ENCODE results near the gene MLANA. TPM values are rescaled to one million over a fixed set of nuclear protein-coding genes. Genes with fewer than 3 reads are reported as not detected.

MLANA gene
- polyA plus RNA-seq, 3 donors, result not detected

DNA sequence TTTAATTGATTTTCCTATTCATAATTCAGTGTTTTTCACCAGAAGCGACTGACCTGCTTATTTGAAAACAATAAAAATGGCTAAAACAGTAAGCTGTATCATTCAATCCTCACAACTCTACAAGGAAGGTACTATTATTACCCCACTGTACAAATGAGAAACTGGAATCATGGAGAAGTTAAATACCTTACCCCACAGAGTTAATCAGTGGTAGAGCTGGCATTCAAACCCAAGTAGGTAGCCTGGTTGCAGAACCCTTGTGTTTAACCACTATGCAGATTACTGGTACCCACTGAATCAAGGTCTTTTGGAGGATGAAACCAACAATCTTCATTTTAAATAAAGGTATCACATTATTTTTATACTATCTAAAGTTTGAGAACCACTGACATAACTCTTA lies 59.6 kb downstream of the MLANA start:
- no CpG with 5 or more reads among the region's 1 CpG for WGBS (ENCODE audit: insufficient coverage)
- peaks cover 7 to 8% of the 10 kb centered on the region in 2 donors for H3K36me3 Mint-ChIP-seq
- Histone ChIP-seq H3K4me1 (ENCODE audit: control insufficient read depth in 1 of 2, insufficient read depth in 2 of 2, low read length in 2 of 2) (peaks cover 4 to 9% of the 10 kb centered on the region in 2 donors), H3K36me3 (replicated peaks in 1 of 2; ENCODE audit: control insufficient read depth in 1 of 2, insufficient read depth in 2 of 2, low read length in 2 of 2) (peaks cover 9 to 11% of the 10 kb centered on the region in 2 donors), H4K20me1 (ENCODE audit: insufficient read depth, low read length) (no peaks in the 10 kb centered on the region), H3K27me3 (ENCODE audit: control insufficient read depth in 2 of 2, insufficient read depth in 2 of 2, low read length in 2 of 2) (no peaks in the 10 kb centered on the region), H3K27ac (ENCODE audit: low read depth in 1 of 2, low read length in 2 of 2) (no peak overlapping the region), H3K9me3 (replicated peaks in 1 of 2; ENCODE audit: control insufficient read depth in 1 of 2, insufficient read depth in 1 of 2, low read length in 2 of 2) (no peaks in the 10 kb centered on the region), H3K4me3 (replicated peaks in 1 of 3; ENCODE audit: low read depth in 2 of 3, low read length in 3 of 3) (no peak overlapping the region), H3K4me2 (replicated peaks; ENCODE audit: extremely low read depth, low read length, poor library complexity, severe bottlenecking) (no peak overlapping the region), H3K9ac (ENCODE audit: insufficient read depth, low read length, poor library complexity, severe bottlenecking) (no peak overlapping the region), H3K79me2 (ENCODE audit: insufficient read depth, low read length) (no peaks in the 10 kb centered on the region), H2AFZ (ENCODE audit: insufficient read depth, low read depth, low read length, poor library complexity, severe bottlenecking) (no peak overlapping the region)
- intact Hi-C loops (cut with micrococcal nuclease), result no loop called here
- H3K4me1 Mint-ChIP-seq, result peaks cover 8% of the 10 kb centered on the region
- no peaks in the 10 kb centered on the region for H3K9me3 Mint-ChIP-seq
- H3K27ac Mint-ChIP-seq, result no peak overlapping the region
- no peaks in the 10 kb centered on the region for H3K27me3 Mint-ChIP-seq (ENCODE audit: low read depth in 3 of 3)
- no peak overlapping the region for H3K4me3 Mint-ChIP-seq
- TF ChIP-seq, protein P1, sequence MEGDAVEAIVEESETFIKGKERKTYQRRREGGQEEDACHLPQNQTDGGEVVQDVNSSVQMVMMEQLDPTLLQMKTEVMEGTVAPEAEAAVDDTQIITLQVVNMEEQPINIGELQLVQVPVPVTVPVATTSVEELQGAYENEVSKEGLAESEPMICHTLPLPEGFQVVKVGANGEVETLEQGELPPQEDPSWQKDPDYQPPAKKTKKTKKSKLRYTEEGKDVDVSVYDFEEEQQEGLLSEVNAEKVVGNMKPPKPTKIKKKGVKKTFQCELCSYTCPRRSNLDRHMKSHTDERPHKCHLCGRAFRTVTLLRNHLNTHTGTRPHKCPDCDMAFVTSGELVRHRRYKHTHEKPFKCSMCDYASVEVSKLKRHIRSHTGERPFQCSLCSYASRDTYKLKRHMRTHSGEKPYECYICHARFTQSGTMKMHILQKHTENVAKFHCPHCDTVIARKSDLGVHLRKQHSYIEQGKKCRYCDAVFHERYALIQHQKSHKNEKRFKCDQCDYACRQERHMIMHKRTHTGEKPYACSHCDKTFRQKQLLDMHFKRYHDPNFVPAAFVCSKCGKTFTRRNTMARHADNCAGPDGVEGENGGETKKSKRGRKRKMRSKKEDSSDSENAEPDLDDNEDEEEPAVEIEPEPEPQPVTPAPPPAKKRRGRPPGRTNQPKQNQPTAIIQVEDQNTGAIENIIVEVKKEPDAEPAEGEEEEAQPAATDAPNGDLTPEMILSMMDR (IDR thresholded peaks at IDR 0.05), result no peak
- no peak for DNase-seq

DNA sequence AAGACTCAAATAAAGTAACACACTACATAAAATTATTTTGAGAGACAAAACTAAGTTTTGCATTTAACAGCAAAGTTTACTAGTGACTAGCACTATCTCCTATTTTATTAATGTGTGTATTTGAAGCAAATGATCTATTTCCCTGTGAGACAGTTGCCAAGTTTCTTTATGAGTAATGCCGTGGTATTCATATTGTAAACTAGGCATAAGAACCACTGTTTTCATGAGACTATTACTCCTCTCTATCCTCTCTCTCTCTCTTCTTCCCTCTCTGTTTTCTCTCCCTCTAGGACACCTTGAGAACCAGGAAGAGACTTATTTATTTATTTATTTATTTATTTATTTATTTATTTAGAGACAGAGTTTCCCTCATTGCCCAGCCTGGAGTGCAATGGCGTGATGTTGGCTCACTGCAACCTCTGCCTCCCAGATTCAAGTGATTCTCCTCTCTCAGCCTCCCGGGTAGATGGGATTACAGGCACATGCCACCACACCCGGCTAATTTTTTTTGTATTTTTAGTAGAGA lies 61.1 kb downstream of the MLANA start:
- Mint-ChIP-seq H3K4me3 (no peak overlapping the region), H3K4me1 (peaks cover 8% of the 10 kb centered on the region), H3K9me3 (no peaks in the 10 kb centered on the region), H3K27me3 (ENCODE audit: low read depth in 3 of 3) (no peaks in the 10 kb centered on the region), H3K36me3 (peaks cover 8% of the 10 kb centered on the region in 2 donors), H3K27ac (peak overlapping the region in 1 of 7 donors; percentile 4)
- Histone ChIP-seq H3K9me3 (replicated peaks in 1 of 2; ENCODE audit: control insufficient read depth in 1 of 2, insufficient read depth in 1 of 2, low read length in 2 of 2) (no peaks in the 10 kb centered on the region), H3K27ac (ENCODE audit: low read depth in 1 of 2, low read length in 2 of 2) (no peak overlapping the region), H3K4me2 (replicated peaks; ENCODE audit: extremely low read depth, low read length, poor library complexity, severe bottlenecking) (no peak overlapping the region), H3K9ac (ENCODE audit: insufficient read depth, low read length, poor library complexity, severe bottlenecking) (no peak overlapping the region), H3K27me3 (ENCODE audit: control insufficient read depth in 2 of 2, insufficient read depth in 2 of 2, low read length in 2 of 2) (no peaks in the 10 kb centered on the region), H2AFZ (ENCODE audit: insufficient read depth, low read depth, low read length, poor library complexity, severe bottlenecking) (no peak overlapping the region), H3K4me3 (replicated peaks in 1 of 3; ENCODE audit: low read depth in 2 of 3, low read length in 3 of 3) (no peak overlapping the region), H3K4me1 (ENCODE audit: control insufficient read depth in 1 of 2, insufficient read depth in 2 of 2, low read length in 2 of 2) (peaks cover 4 to 9% of the 10 kb centered on the region in 2 donors), H4K20me1 (ENCODE audit: insufficient read depth, low read length) (peaks cover 8% of the 10 kb centered on the region), H3K79me2 (ENCODE audit: insufficient read depth, low read length) (no peaks in the 10 kb centered on the region), H3K36me3 (replicated peaks in 1 of 2; ENCODE audit: control insufficient read depth in 1 of 2, insufficient read depth in 2 of 2, low read length in 2 of 2) (peaks cover 9 to 19% of the 10 kb centered on the region in 2 donors)
- WGBS (ENCODE audit: insufficient coverage), result no CpG with 5 or more reads among the region's 4 CpGs
- DNase-seq, result no peak
- intact Hi-C loops (cut with micrococcal nuclease), result no loop called here
- TF ChIP-seq, protein P1 (IDR thresholded peaks at IDR 0.05), result no peak
